IMR-90 (cell line): Measurements from ENCODE around the gene PITPNM3. TPM values are rescaled to one million over a fixed set of nuclear protein-coding genes. Genes with fewer than 3 reads are reported as not detected.

Experiments used
- ATAC-seq: fragments of 200-7000 bp; cut with Tn5 transposase; 2 replicates; pipeline ENCODE4 v1.9.1; 2020; ENCODE audit warnings: low read depth, mild to moderate bottlenecking, moderate library complexity
- BruUV-seq: library from RNA; stranded (reverse); fragments of 400-500 nt; replicated peaks from 2 replicates; lab custom pipeline; 2021; lab: Mats Ljungman, UMichigan
- CTCF ChIA-PET: fragments of 300-600 bp; formaldehyde crosslinking; extraction: SDS; loops from one replicate; lab custom pipeline; 2021; ENCODE audit warnings: antibody characterized with exemption; lab: Yijun Ruan, JAX
- POLR2A ChIA-PET: fragments of 300-600 bp; sonication (Branson Sonifier 250); formaldehyde crosslinking; loops from one replicate; lab custom pipeline; 2022; ENCODE audit warnings: antibody characterized with exemption; ENCODE audit not compliant: unreplicated experiment; lab: Charles Lee
- DNase-seq: peaks from one replicate; pipeline ENCODE4 v3.0.0; 2013
- H2AFZ ChIP-seq: replicated peaks from 2 replicates; pipeline ENCODE3; 2013; ENCODE audit warnings: low read length, mild to moderate bottlenecking; ENCODE audit not compliant: poor library complexity
- H2AK5ac ChIP-seq: 2 replicates; pipeline ENCODE4 v1.6.1; 2013; ENCODE audit warnings: low read depth, low read length, inconsistent platforms
- H2AK9ac ChIP-seq: replicated peaks from 2 replicates; pipeline ENCODE3; 2013; ENCODE audit warnings: mild to moderate bottlenecking, low read depth, low read length, moderate library complexity; ENCODE audit not compliant: poor library complexity
- H2BK120ac ChIP-seq: 2 replicates; pipeline ENCODE4 v1.6.1; 2013; ENCODE audit warnings: low read depth, low read length, inconsistent platforms
- H2BK15ac ChIP-seq: 3 replicates; pipeline ENCODE4 v1.6.1; 2013; ENCODE audit warnings: low read depth, low read length, inconsistent platforms
- H2BK20ac ChIP-seq: 2 replicates; pipeline ENCODE4 v1.6.1; 2013; ENCODE audit warnings: low read depth, mild to moderate bottlenecking, inconsistent platforms, low read length, moderate library complexity
- H2BK5ac ChIP-seq: 2 replicates; pipeline ENCODE4 v1.6.1; 2013; ENCODE audit warnings: mild to moderate bottlenecking, low read depth, low read length, inconsistent platforms; ENCODE audit not compliant: poor library complexity, severe bottlenecking
- H3K14ac ChIP-seq: replicated peaks from 2 replicates; pipeline ENCODE4 v1.6.1; 2013; ENCODE audit warnings: low read depth, low read length, inconsistent platforms
- H3K18ac ChIP-seq: 2 replicates; pipeline ENCODE4 v1.6.1; 2013; ENCODE audit warnings: low read depth, low read length, control low read depth
- H3K23ac ChIP-seq: 2 replicates; pipeline ENCODE4 v1.6.1; 2013; ENCODE audit warnings: low read depth, low read length, inconsistent platforms
- H3K27ac ChIP-seq: 2 replicates; pipeline ENCODE4 v1.5.1; 2013; ENCODE audit warnings: mild to moderate bottlenecking, control low read depth, low read length; ENCODE audit not compliant: insufficient read depth
- H3K27me3 ChIP-seq: 2 replicates; pipeline ENCODE4 v1.6.1; 2013; ENCODE audit warnings: low read length; ENCODE audit not compliant: control insufficient read depth, insufficient read depth
- H3K36me3 ChIP-seq: 2 replicates; pipeline ENCODE4 v1.6.1; 2013; ENCODE audit warnings: low read length, mixed read lengths; ENCODE audit not compliant: control insufficient read depth, insufficient read depth
- H3K4ac ChIP-seq: 2 replicates; pipeline ENCODE4 v1.6.1; 2013; ENCODE audit warnings: low read depth, low read length, inconsistent platforms
- H3K4me1 ChIP-seq: 2 replicates; pipeline ENCODE4 v1.6.1; 2013; ENCODE audit warnings: low read length, mixed read lengths; ENCODE audit not compliant: control insufficient read depth, insufficient read depth
- H3K4me2 ChIP-seq: 2 replicates; pipeline ENCODE4 v1.6.1; 2013; ENCODE audit warnings: low read depth, mild to moderate bottlenecking, control low read depth, low read length, moderate library complexity
- H3K4me3 ChIP-seq: 2 replicates; pipeline ENCODE4 v1.5.1; 2013; ENCODE audit warnings: low read depth, mild to moderate bottlenecking, control low read depth, low read length, moderate library complexity; ENCODE audit not compliant: insufficient read depth
- H3K56ac ChIP-seq: 2 replicates; pipeline ENCODE4 v1.6.1; 2013; ENCODE audit warnings: low read length, inconsistent platforms; ENCODE audit not compliant: insufficient read depth; ENCODE audit errors: extremely low read depth
- H3K79me1 ChIP-seq, 2 experiments: 2 replicates each; pipeline ENCODE4 v1.6.1; 2013; ENCODE audit warnings: low read length in 2 of 2, inconsistent platforms in 1 of 2, low read depth in 1 of 2
- H3K9ac ChIP-seq: 2 replicates; pipeline ENCODE4 v1.6.1; 2013; ENCODE audit warnings: low read depth, low read length, control low read depth
- H3K9me1 ChIP-seq: 2 replicates; pipeline ENCODE4 v1.6.1; 2013; ENCODE audit warnings: low read length, inconsistent platforms; ENCODE audit not compliant: insufficient read depth
- H3K9me3 ChIP-seq: 2 replicates; pipeline ENCODE4 v1.6.1; 2013; ENCODE audit warnings: low read length; ENCODE audit not compliant: control insufficient read depth, insufficient read depth
- H4K20me1 ChIP-seq: 2 replicates; pipeline ENCODE4 v1.6.1; 2013; ENCODE audit warnings: low read length, inconsistent platforms; ENCODE audit not compliant: insufficient read depth
- H4K5ac ChIP-seq: 2 replicates; pipeline ENCODE4 v1.6.1; 2013; ENCODE audit warnings: mild to moderate bottlenecking, low read depth, low read length, control low read depth
- H4K8ac ChIP-seq, 2 experiments: 2 replicates each; pipeline ENCODE4 v1.6.1; 2013; ENCODE audit warnings: low read depth in 2 of 2, low read length in 2 of 2, control low read depth in 1 of 2, inconsistent platforms in 1 of 2
- H4K91ac ChIP-seq: 2 replicates; pipeline ENCODE4 v1.6.1; 2013; ENCODE audit warnings: low read depth, low read length, inconsistent platforms; ENCODE audit not compliant: insufficient read depth
- BHLHE40 ChIP-seq: fragments of 150-350 bp; IDR thresholded peaks from 2 replicates; pipeline ENCODE4 v1.6.1; 2016; ENCODE audit warnings: mild to moderate bottlenecking, low read depth, low read length
- MAFK ChIP-seq: IDR thresholded peaks from 2 replicates; pipeline ENCODE4 v1.6.1; 2012; ENCODE audit warnings: low read depth, low read length, improper control_type of control experiment
- MXI1 ChIP-seq: IDR thresholded peaks from 2 replicates; pipeline ENCODE4 v1.6.1; 2012; ENCODE audit warnings: low read depth, mild to moderate bottlenecking, low read length, moderate library complexity, borderline replicate concordance
- POLR2A ChIP-seq: IDR thresholded peaks from 2 replicates; pipeline ENCODE4 v1.6.1; 2012; ENCODE audit warnings: mild to moderate bottlenecking, low read depth, low read length
- SMC3 ChIP-seq: fragments of 150-350 bp; IDR thresholded peaks from 2 replicates; pipeline ENCODE4 v1.6.1; 2016; ENCODE audit warnings: low read depth, mild to moderate bottlenecking, antibody characterized with exemption, low read length, moderate library complexity
- WGBS, 2 experiments: methylation state at CpG; one replicate each; pipeline versions ENCODE4 v1.1.5 to v1.1.7; 2013; ENCODE audit warnings: missing lambda C conversion rate in 2 of 2; ENCODE audit not compliant: insufficient read length in 1 of 2; ENCODE audit errors: extremely low coverage in 2 of 2; 5-methylcytosine and 5-hydroxymethylcytosine counted together
- dilution Hi-C: fragments of 300-500 bp; cut with HindIII; formaldehyde crosslinking; loops from one replicate; pipeline ENCODE4 v1.14.3; 2018; ENCODE audit warnings: low sequenced_read_pairs; ENCODE audit not compliant: unreplicated experiment
- in situ Hi-C: fragments of 300-500 bp; cut with MboI; formaldehyde crosslinking; loops from 3 replicates; pipeline ENCODE4 v1.14.3; 2019; ENCODE audit warnings: low sequenced_read_pairs, inconsistent platforms, mixed read lengths
- intact Hi-C: fragments of 100-400 bp; cut with micrococcal nuclease; formaldehyde crosslinking; loops from 2 replicates; pipeline ENCODE4 v1.10.0; 2022
- polyA plus RNA-seq, 3 experiments: library from polyadenylated mRNA; depleted of rRNA; stranded (reverse); fragments of >200 nt; gene quantifications; 2 replicates each; pipeline ENCODE4 v1.2.3, GENCODE V29; 2012; ENCODE audit warnings: low replicate concordance in 1 of 3
- total RNA-seq: library from RNA; depleted of rRNA; stranded (reverse); fragments of >200 nt; gene quantifications from 2 replicates; pipeline ENCODE4 v1.2.3, GENCODE V29; 2012

PITPNM3 gene
- total and polyA plus RNA-seq, 2 of the 4 experiments (the other 2 are of a cell fraction) = 0.54 to 1.7 TPM

GRCh38 chr17:6509921-6510320, 46.4 kb downstream of the PITPNM3 start:
- no peak overlapping the region for H2BK15ac ChIP-seq
- H3K23ac ChIP-seq = no peak overlapping the region
- WGBS, 2 experiments = 100% methylated on average over 2 of the region's 4 CpGs; no CpG with 5 or more reads in 1 of the 2 experiments
- peaks cover 34% of the 10 kb centered on the region for H3K4me1 ChIP-seq
- H2AK5ac ChIP-seq = peak overlapping the region; percentile 44; the same call in 1 of the 2 replicates
- H2AK9ac ChIP-seq = no peak overlapping the region
- peak overlapping the region; percentile 20; the same call in 1 of the 2 replicates for H3K14ac ChIP-seq
- H3K27ac ChIP-seq = no peak overlapping the region
- peak overlapping the region; percentile 66 for H2BK120ac ChIP-seq
- peak overlapping the region; percentile 75 for H4K91ac ChIP-seq
- TF ChIP-seq SMC3 (no peak), MXI1 (no peak), MAFK (no peak), POLR2A (no peak), BHLHE40 (no peak)
- H3K27me3 ChIP-seq = no peaks in the 10 kb centered on the region
- H2BK20ac ChIP-seq = peak overlapping the region; percentile 54; the same call in 1 of the 2 replicates
- no peaks in the 10 kb centered on the region for H3K9me3 ChIP-seq
- no peak overlapping the region for H4K5ac ChIP-seq
- H3K18ac ChIP-seq = no peak overlapping the region
- H2AFZ ChIP-seq = no peak overlapping the region
- H3K9ac ChIP-seq = no peak overlapping the region
- no peaks in the 10 kb centered on the region for H3K36me3 ChIP-seq
- H2BK5ac ChIP-seq = no peak overlapping the region
- no peak for DNase-seq
- H3K9me1 ChIP-seq = peaks cover 31% of the 10 kb centered on the region
- dilution Hi-C loops (no loop called here), in situ Hi-C loops (no loop called here), intact Hi-C loops (no loop called here)
- CTCF ChIA-PET = interaction anchor here (0.6 kb wide), 1 partner anchor 20 kb away, joined by 7 read pairs; no protein-coding TSS in a partner anchor
- peak overlapping the region; percentile 2; the same call in 1 of the 2 replicates for H3K4ac ChIP-seq
- no peak for ATAC-seq
- H3K79me1 ChIP-seq = no peaks in the 10 kb centered on the region
- H3K4me2 ChIP-seq = no peak overlapping the region
- no peaks in the 10 kb centered on the region for H4K20me1 ChIP-seq
- peak overlapping the region in 1 of 2 experiments; percentile 64; a peak in 1 of 4 replicates for H4K8ac ChIP-seq
- no peak overlapping the region for H3K4me3 ChIP-seq
- H3K56ac ChIP-seq = no peak overlapping the region
- BruUV-seq = no TSS peak
- POLR2A ChIA-PET = interaction anchor here (0.6 kb wide), 1 partner anchor 27 kb away, joined by 5 read pairs; no protein-coding TSS in a partner anchor
